SK-N-SH treated with all-trans-retinoic acid at 6 μM for 48 hours (cell line): Measurements from ENCODE around the gene COBL.

Experiments
- BACH2 ChIP-seq: fragments of 250-450 bp; sonication (Bioruptor Pico); IDR thresholded peaks from 2 replicates; pipeline ENCODE4 v1.9.0; 2021; ENCODE audit warnings: mild to moderate bottlenecking, borderline replicate concordance
- CSDC2 ChIP-seq: fragments of 250-450 bp; sonication (Bioruptor Pico); IDR thresholded peaks from 2 replicates; pipeline ENCODE4 v1.5.0; 2020; ENCODE audit warnings: mild to moderate bottlenecking, moderate library complexity
- CSRNP3 ChIP-seq: fragments of 250-450 bp; sonication (Bioruptor Pico); IDR thresholded peaks from 2 replicates; pipeline ENCODE4 v1.5.1; 2021; ENCODE audit warnings: mild to moderate bottlenecking, moderate library complexity
- ESRRG ChIP-seq: fragments of 250-450 bp; sonication (Bioruptor Pico); IDR thresholded peaks from 2 replicates; pipeline ENCODE4 v1.6.1; 2021; ENCODE audit warnings: mild to moderate bottlenecking
- GLIS3 ChIP-seq: fragments of 250-450 bp; sonication (Bioruptor Pico); IDR thresholded peaks from 2 replicates; pipeline ENCODE4 v1.5.0; 2020; ENCODE audit warnings: mild to moderate bottlenecking, moderate library complexity
- OSR1 ChIP-seq: fragments of 250-450 bp; sonication (Bioruptor Pico); IDR thresholded peaks from 2 replicates; pipeline ENCODE4 v1.8.0; 2022; ENCODE audit warnings: moderate library complexity, mild to moderate bottlenecking, inconsistent platforms
- RARB ChIP-seq: fragments of 250-450 bp; sonication (Bioruptor Pico); IDR thresholded peaks from 2 replicates; pipeline ENCODE4 v1.8.0; 2021; ENCODE audit warnings: mild to moderate bottlenecking, moderate library complexity

GRCh38 chr7:50983850-50984249 lies 332.8 kb downstream of the COBL start:
- TF ChIP-seq CSDC2 (CRISPR knock-in tag) (no peak), ESRRG (CRISPR knock-in tag) (no peak), GLIS3 (no peak), RARB (no peak), BACH2 (CRISPR knock-in tag) (no peak), OSR1 (CRISPR knock-in tag) (no peak), CSRNP3 (no peak)
